GM12878 (cell line): ENCODE results near the gene TAF3. TPM values are rescaled to one million over a fixed set of nuclear protein-coding genes. Genes with fewer than 3 reads are reported as not detected.
A peak's percentile ranks its signal among the peaks of the same experiment; 100 is the strongest.

ENCODE experiments used
- BCL11A ChIP-seq: IDR thresholded peaks from 2 replicates; pipeline ENCODE4 v1.6.1; 2011; ENCODE audit warnings: low read depth, low read length
- BMI1 ChIP-seq: fragments of 450-650 bp; IDR thresholded peaks from 2 replicates; pipeline ENCODE4 v1.6.1; 2016; ENCODE audit warnings: mild to moderate bottlenecking, moderate library complexity, borderline replicate concordance
- HDAC2 ChIP-seq: fragments of 200-600 bp; sonication (generic); IDR thresholded peaks from 2 replicates; pipeline ENCODE4 v1.6.1; 2017
- IKZF2 ChIP-seq, 2 experiments: fragments of 450-650 bp; IDR thresholded peaks; 2 replicates each; pipeline ENCODE4 v1.6.1; 2017; ENCODE audit warnings: mild to moderate bottlenecking in 2 of 2, moderate library complexity in 2 of 2
- IRF4 ChIP-seq: IDR thresholded peaks from 2 replicates; pipeline ENCODE4 v1.6.1; 2011; ENCODE audit warnings: low read depth, low read length
- MTA2 ChIP-seq: fragments of 450-650 bp; IDR thresholded peaks from 2 replicates; pipeline ENCODE4 v1.6.1; 2016; ENCODE audit warnings: low read depth, mild to moderate bottlenecking, moderate library complexity
- MTA3 ChIP-seq: IDR thresholded peaks from 2 replicates; pipeline ENCODE4 v1.6.1; 2012; ENCODE audit warnings: low read length, inconsistent platforms, borderline replicate concordance
- PML ChIP-seq: IDR thresholded peaks from 2 replicates; pipeline ENCODE4 v1.6.1; 2012; ENCODE audit warnings: low read length, inconsistent platforms
- POLR2A ChIP-seq: IDR thresholded peaks from 2 replicates; pipeline ENCODE4 v1.6.1; 2011; ENCODE audit warnings: low read depth, mild to moderate bottlenecking, low read length
- RUNX3 ChIP-seq: IDR thresholded peaks from 2 replicates; pipeline ENCODE4 v1.6.1; 2012; ENCODE audit warnings: low read length, inconsistent platforms
- SKIL ChIP-seq: fragments of 450-650 bp; IDR thresholded peaks from 2 replicates; pipeline ENCODE4 v1.6.1; 2017; ENCODE audit warnings: mild to moderate bottlenecking, low read depth, inconsistent platforms; ENCODE audit not compliant: poor library complexity, severe bottlenecking
- SREBF2 ChIP-seq: IDR thresholded peaks from 2 replicates; pipeline ENCODE4 v1.6.1; 2012; ENCODE audit warnings: mild to moderate bottlenecking, low read length
- TARDBP ChIP-seq: IDR thresholded peaks from 2 replicates; pipeline ENCODE4 v1.6.1; 2016; ENCODE audit warnings: borderline replicate concordance
- ZNF274 ChIP-seq: IDR thresholded peaks from one replicate; pipeline ENCODE4 v1.8.0; 2011; ENCODE audit not compliant: insufficient read length, insufficient read depth
- ZNF384 ChIP-seq: IDR thresholded peaks from 2 replicates; pipeline ENCODE4 v1.6.1; 2012; ENCODE audit warnings: low read depth, mild to moderate bottlenecking, low read length, improper control_type of control experiment, borderline replicate concordance
- ZZZ3 ChIP-seq: IDR thresholded peaks from 2 replicates; pipeline ENCODE4 v1.6.1; 2011; ENCODE audit warnings: low read depth; ENCODE audit not compliant: control insufficient read depth, insufficient read length
- polyA plus RNA-seq, 11 experiments: library from polyadenylated mRNA; depleted of rRNA in 4 of 11; unstranded in 6 of 11; stranded (reverse) in 5 of 11; fragments of >200 nt; fragmentation: Nextera tagmentation in 4 of 11; fragmentation: Illumina TruSeq in 1 of 11; extraction: Ambion mirVana in 4 of 11; extraction: Trizol in 1 of 11; gene quantifications; 1 replicate in 1 of 11; 2 replicates in 10 of 11; pipeline versions ENCODE4 v1.2.1 to v1.2.3, GENCODE V29; 2011 to 2016; ENCODE audit warnings: inconsistent platforms in 2 of 11, missing spikeins in 2 of 11, low read depth in 1 of 11
- total RNA-seq, 4 experiments: library from RNA; depleted of rRNA in 3 of 4; stranded (reverse); fragments of >200 nt in 3 of 4; fragmentation: Illumina TruSeq in 1 of 4; extraction: Trizol in 1 of 4; gene quantifications; 2 replicates each; pipeline versions ENCODE4 v1.2.1 to v1.2.3, GENCODE V29; 2013 to 2021
- TF ChIP-seq, protein P1 (sequence below): IDR thresholded peaks from 2 replicates; pipeline ENCODE4 v1.6.1; 2012; ENCODE audit warnings: low read length, inconsistent platforms
- TF ChIP-seq, protein P2 (sequence below): fragments of 450-650 bp; IDR thresholded peaks from 2 replicates; pipeline ENCODE4 v1.6.1; 2017; ENCODE audit warnings: mild to moderate bottlenecking, moderate library complexity
- TF ChIP-seq, protein P3 (sequence below): fragments of 450-650 bp; IDR thresholded peaks from 2 replicates; pipeline ENCODE4 v1.6.1; 2014; ENCODE audit warnings: mild to moderate bottlenecking
- TF ChIP-seq, protein P4 (sequence below): fragments of 450-650 bp; IDR thresholded peaks from 2 replicates; pipeline ENCODE4 v1.6.1; 2016; ENCODE audit warnings: mild to moderate bottlenecking

TAF3 gene
- total and polyA plus RNA-seq, 10 of the 15 experiments (the other 5 are each of a cell fraction or from before 2014, with no cell fraction given), result 2.0 to 10.1 (median 3.7) TPM

GRCh38 chr10:8065651-8066050, 247.3 kb downstream of the TAF3 start (continued):
- TF ChIP-seq, protein P1, sequence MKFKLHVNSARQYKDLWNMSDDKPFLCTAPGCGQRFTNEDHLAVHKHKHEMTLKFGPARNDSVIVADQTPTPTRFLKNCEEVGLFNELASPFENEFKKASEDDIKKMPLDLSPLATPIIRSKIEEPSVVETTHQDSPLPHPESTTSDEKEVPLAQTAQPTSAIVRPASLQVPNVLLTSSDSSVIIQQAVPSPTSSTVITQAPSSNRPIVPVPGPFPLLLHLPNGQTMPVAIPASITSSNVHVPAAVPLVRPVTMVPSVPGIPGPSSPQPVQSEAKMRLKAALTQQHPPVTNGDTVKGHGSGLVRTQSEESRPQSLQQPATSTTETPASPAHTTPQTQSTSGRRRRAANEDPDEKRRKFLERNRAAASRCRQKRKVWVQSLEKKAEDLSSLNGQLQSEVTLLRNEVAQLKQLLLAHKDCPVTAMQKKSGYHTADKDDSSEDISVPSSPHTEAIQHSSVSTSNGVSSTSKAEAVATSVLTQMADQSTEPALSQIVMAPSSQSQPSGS, result peak; percentile 65
- TF ChIP-seq, protein P2, sequence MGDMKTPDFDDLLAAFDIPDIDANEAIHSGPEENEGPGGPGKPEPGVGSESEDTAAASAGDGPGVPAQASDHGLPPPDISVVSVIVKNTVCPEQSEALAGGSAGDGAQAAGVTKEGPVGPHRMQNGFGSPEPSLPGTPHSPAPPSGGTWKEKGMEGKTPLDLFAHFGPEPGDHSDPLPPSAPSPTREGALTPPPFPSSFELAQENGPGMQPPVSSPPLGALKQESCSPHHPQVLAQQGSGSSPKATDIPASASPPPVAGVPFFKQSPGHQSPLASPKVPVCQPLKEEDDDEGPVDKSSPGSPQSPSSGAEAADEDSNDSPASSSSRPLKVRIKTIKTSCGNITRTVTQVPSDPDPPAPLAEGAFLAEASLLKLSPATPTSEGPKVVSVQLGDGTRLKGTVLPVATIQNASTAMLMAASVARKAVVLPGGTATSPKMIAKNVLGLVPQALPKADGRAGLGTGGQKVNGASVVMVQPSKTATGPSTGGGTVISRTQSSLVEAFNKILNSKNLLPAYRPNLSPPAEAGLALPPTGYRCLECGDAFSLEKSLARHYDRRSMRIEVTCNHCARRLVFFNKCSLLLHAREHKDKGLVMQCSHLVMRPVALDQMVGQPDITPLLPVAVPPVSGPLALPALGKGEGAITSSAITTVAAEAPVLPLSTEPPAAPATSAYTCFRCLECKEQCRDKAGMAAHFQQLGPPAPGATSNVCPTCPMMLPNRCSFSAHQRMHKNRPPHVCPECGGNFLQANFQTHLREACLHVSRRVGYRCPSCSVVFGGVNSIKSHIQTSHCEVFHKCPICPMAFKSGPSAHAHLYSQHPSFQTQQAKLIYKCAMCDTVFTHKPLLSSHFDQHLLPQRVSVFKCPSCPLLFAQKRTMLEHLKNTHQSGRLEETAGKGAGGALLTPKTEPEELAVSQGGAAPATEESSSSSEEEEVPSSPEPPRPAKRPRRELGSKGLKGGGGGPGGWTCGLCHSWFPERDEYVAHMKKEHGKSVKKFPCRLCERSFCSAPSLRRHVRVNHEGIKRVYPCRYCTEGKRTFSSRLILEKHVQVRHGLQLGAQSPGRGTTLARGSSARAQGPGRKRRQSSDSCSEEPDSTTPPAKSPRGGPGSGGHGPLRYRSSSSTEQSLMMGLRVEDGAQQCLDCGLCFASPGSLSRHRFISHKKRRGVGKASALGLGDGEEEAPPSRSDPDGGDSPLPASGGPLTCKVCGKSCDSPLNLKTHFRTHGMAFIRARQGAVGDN, result no peak
- no peak for TF ChIP-seq TARDBP
- TF ChIP-seq, protein P3, sequence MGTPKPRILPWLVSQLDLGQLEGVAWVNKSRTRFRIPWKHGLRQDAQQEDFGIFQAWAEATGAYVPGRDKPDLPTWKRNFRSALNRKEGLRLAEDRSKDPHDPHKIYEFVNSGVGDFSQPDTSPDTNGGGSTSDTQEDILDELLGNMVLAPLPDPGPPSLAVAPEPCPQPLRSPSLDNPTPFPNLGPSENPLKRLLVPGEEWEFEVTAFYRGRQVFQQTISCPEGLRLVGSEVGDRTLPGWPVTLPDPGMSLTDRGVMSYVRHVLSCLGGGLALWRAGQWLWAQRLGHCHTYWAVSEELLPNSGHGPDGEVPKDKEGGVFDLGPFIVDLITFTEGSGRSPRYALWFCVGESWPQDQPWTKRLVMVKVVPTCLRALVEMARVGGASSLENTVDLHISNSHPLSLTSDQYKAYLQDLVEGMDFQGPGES, result no peak
- no peak for TF ChIP-seq IRF4
- no peak for TF ChIP-seq ZZZ3
- TF ChIP-seq IKZF2 (IDR thresholded peaks at IDR 0.05), result 0 out of 4 replicates have a peak, but pooled peaks of 1 of the 2 experiments have one; percentile 19
- no peak for TF ChIP-seq PML
- no peak for TF ChIP-seq SKIL
- no peak for TF ChIP-seq ZNF274
- no peak for TF ChIP-seq BMI1
- TF ChIP-seq MTA2, result peak; percentile 18; the same call in 1 of the 2 replicates
- TF ChIP-seq, protein P4, sequence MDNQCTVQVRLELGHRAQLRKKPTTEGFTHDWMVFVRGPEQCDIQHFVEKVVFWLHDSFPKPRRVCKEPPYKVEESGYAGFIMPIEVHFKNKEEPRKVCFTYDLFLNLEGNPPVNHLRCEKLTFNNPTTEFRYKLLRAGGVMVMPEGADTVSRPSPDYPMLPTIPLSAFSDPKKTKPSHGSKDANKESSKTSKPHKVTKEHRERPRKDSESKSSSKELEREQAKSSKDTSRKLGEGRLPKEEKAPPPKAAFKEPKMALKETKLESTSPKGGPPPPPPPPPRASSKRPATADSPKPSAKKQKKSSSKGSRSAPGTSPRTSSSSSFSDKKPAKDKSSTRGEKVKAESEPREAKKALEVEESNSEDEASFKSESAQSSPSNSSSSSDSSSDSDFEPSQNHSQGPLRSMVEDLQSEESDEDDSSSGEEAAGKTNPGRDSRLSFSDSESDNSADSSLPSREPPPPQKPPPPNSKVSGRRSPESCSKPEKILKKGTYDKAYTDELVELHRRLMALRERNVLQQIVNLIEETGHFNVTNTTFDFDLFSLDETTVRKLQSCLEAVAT, result no peak
- TF ChIP-seq RUNX3, result peak; percentile 67
- TF ChIP-seq SREBF2, result no peak
- TF ChIP-seq ZNF384, result peak; percentile 92
- TF ChIP-seq POLR2A, result no peak
- TF ChIP-seq MTA3, result no peak
- TF ChIP-seq BCL11A, result peak; percentile 37; the same call in 1 of the 2 replicates
- TF ChIP-seq HDAC2, result no peak
